Activated naive CD8-positive, alpha-beta T cell treated with anti-CD3 and anti-CD28 coated beads, Interleukin-2, amount 50 U/mL, for 16 hours (primary cell): ENCODE measurements around the gene SLC17A1.
A peak's percentile ranks its signal among the peaks of the same experiment; 100 is the strongest.

Experiments
- DNase-seq: peaks from one replicate; pipeline ENCODE4 v3.0.0-alpha.2; 2020; ENCODE audit warnings: low read depth, low spot score

Gene SLC17A1

DNA sequence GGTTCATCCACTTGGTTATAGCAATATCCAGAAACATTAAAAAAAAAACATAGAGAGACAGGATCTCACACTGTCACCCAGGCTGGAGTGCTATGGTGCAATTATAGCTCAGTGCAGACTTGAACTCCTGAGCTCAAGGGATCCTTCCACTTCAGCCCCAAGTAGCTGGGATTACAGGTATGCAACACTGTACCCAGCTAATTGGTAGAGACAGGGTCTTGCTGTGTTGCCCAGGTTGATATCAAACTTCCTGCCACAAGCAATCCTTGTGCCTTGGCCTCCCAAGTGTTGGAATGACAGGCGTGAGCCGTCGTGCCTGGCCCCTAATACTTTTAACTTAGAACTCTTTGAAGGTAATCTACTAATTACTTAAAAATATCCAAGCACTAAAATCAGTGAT is 818 bp upstream of the SLC17A1 start:
- DNase-seq, result no peak

DNA sequence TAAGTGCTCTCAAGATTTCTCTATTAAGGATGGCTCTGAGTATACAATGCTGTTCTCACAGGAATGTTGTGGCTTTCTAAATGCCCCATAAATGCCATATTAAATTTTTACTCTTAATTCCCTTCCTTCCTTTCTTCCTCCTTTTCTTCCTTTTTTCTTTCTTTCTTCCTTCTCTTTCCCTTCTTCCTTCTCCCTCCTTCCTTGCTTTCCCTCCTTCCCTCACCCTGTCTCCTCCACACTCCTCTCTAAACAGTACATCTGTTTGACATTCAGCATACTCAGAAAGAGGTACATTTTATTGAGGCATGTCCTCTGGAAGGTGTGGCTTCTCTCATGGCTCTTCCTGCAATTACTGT is 433 bp upstream of the SLC17A1 start:
- no peak for DNase-seq

DNA sequence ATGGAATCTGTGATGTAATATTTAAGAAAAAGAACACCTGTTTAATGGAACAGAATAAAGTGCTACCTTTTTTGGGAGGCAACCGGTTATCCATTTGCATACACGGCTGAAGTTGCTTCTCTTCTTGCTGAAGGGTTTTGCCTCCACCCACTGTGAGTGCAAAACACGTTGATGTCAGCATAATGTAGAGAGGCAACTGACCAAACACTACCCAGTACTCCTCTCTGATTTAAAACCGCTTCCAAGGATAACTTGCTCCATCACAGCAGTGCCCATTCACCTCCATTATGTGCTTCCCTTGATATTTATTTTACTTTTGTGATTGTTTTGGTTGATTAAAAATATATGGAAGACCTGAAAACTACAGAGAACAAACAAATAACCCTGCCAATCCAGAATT is 1.4 kb downstream of the SLC17A1 start:
- DNase-seq, result no peak

DNA sequence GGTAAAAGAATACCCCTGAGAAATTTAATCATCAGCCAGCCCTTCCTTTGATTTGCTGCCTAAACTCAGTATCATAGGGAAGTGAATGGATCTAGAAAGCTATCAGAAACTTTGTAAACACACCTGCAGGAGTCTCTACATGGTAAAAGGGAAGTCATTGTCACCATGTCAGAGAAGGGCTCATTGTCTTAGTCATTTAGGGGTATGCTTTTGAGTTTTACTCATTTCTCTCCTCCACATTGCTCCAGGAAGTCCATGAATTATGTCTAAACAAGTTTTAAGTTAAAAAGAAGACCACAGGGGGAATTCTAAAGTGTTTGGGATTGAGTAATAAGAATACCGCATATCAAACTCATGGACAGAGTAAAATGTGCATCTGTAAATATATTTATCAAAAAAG is 2.5 kb downstream of the SLC17A1 start:
- DNase-seq, result no peak

DNA sequence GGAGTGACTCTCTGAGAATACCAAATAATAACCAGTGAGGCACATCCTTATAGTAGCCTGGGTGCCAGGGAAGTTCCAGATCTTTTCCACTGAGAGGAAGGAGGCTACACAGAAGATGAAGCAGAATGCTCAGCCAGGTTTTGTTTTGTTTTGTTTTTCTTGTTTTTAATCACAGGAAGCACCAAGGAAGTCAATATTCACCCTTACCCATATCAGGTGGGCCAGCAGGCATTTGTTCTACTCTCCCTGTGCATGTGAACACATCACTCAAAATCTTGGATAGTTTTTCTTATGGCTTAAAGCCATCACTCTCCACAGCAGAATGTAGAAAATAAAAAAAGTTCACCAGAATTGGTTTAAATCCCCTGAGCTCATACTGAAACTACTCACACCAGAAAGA is 10.5 kb downstream of the SLC17A1 start:
- DNase-seq, result no peak

DNA sequence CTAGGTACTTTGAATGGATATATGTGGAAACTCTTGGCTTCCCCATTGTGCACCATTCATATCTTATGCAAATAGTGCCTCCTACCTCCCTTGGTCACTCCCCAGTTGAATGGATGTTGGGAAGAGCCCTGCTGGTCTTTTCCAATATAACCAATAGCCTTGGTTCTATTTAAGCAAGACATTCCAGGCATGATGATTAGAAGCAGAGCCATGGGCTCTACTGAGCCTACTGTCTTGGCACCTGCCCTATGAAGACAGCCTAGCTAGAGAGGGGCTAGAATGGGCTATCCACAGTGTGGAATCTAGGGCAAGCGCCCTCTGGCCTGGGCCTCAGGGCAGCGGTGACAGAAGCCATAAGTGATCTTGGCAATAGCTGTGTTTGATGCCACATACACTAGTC is 15.6 kb downstream of the SLC17A1 start:
- no peak for DNase-seq

DNA sequence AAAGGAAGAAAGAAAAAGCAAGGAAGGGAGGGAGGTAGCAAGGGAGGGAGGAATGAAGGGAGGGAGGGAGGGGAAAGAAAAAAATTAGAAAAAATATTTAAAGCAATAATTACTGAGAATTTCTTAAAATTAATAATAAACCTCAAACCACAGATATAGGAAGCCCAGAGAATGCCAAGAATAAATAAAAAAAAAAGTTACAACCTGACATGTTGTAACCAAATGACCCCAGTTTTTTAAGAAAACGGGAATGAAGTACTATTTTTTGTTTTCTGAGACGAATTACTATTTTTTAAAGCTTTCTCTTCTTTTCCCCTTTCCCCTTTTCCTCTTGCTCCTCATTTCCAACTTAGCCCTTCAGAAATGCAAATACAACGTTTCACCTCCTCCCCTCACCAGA is 16.7 kb downstream of the SLC17A1 start:
- DNase-seq, result no peak

DNA sequence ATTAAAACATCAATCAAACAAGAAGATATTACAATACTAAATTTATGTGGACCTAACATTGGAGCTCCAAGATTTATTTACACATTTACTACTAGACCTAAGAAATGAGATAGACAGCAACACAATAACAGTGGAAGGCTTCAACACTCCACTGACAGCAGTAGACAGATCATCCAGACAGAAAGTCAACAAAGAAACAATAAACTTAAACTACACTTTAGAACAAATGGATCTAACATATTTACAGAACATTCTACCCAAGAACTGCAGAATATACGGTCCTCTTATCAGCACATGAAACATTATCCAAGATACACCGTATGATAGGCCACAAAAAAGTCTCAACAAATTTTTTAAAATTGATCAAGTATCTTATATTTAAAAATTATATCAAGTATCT is 27.0 kb downstream of the SLC17A1 start:
- no peak for DNase-seq

DNA sequence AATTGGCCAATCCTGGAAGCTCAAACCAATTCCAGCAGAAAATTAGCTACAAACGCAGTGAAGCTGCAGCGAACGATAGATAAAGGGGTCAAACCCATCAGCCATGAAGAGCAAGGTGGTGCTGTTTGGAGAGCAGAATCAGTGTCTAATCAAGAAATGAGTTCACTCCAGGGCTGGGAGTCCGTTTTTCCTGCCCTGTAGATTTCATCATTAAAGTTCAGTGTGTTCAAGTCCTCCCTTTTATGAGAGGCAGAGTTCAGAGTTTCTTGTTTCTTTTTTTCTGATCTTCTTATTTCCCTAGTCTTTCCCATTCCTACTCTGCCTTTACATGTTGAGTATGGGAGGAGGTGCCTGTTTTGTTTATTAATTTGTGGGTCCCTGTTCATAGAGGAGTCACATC is 30.4 kb downstream of the SLC17A1 start:
- DNase-seq, result no peak

DNA sequence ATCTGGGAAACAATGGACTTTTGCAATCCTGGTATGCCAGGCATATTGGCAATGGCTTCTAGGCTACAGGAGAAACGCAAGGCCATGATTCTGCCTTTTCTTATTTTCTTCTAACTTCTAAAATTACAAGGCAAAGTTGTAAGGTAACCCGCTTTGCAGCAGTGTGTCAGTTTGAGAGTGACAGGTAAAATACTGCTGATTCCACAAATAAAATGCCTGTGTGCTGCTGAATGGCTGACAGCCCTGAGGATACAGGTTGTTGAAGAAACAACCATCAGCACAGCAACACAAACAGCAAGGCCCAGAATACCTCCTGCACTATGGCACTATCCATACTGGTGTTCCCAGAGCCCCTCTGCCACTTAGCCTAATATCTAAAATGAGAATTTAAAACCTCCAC is 37.1 kb downstream of the SLC17A1 start:
- no peak for DNase-seq

DNA sequence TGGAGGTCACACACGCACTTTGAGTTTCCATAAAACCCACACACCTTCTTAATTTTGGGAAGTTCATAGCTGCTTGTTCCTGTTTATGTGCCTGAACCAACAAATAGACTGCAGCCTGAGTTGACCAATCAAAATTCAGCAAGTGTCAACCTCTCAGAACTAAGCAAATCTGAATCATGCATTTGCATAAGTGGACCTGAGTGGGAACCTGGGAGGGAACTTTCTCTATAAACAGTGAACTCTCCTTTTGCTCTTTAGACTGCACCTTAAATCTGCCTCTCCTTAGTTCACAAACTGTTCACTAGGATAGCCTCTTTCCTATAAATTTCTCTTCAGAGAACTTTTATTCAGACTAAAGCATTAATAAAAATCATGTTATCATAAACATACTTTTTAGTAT is 37.9 kb downstream of the SLC17A1 start:
- DNase-seq, result no peak

DNA sequence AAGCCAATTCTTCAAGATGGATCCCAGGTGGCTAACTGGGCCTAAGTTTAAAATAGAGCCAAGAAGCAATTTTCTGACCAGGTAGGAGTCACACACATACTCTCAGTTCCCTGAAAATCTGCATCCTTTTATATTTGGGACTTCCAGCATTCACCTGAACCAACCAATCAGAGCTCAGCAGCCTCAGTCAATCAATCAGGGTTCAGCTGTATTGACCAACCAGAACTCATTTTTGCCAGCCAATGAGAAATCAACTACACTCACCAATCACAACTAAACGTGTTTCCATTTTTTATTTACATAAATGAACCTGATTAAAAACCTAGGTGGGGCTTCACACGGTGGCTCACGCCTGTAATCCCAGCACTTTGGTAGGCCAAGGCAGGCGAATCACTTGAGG is 39.8 kb downstream of the SLC17A1 start:
- no peak for DNase-seq

DNA sequence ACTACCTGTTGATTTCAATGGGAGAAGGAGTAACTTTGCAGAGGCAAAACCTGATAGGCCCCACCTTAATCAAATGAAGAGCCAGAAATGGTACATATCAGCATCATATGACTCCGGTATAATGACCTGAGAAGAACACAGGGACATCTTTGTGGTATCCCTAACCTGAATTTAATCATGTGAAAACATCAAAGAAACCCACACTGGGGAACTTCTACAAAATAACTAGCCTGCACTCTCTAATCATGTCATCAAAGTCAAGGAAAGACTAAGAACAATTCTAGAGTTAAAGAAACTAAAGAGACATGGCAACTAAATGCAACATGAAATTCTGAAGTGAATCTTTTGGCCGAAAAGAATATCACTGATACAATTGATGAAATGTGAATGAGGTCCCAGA is 42.4 kb downstream of the SLC17A1 start:
- no peak for DNase-seq

DNA sequence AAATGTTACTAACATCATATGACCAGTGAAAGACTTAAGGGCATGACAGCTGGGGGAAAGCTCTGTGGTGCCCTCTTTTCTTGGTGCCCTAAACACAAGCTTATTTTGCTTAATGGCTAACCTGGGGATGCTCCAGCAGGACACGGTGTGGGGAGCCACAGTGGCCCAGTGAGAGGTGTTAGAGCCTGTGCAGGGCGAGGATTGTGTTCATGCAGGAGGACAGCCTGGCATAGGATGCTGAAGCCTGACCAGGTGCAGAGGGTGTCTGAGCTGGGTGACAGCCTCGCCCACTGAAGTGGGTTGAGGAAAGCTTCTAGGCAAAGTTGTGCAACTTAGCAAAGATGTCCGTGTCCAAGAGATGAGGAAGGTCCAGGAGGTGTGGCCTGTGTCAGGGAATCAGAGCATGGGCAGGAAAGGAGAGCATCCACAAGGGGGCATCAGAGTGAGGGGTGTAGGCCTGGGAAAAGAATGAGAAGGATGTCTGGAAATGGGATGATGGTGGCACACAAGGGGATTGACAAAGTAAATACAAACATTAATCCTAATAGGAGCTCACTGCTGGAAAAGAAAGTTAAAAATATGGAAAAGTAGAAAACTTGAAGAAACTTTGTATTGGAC is 43.4 kb downstream of the SLC17A1 start:
- DNase-seq, result peak; percentile 2

DNA sequence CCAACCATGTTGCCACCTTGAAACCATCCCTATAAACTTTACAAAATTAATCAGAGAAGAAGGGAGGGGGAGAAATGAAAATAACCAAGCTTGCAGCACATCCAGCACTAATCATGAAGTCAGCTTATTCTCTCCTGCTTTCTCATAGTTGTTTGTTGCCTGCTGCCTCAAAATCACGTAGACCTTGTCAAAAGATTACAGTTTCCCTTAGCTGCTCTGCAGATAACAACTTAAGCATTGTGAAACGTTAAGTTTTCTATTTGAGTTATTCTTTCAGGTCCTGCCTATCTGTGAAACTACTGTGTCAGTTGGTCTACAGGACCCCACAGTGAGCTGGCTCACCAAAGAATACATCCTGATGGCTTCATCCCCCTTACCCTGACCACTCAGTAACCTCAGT is 44.4 kb downstream of the SLC17A1 start:
- DNase-seq, result no peak

DNA sequence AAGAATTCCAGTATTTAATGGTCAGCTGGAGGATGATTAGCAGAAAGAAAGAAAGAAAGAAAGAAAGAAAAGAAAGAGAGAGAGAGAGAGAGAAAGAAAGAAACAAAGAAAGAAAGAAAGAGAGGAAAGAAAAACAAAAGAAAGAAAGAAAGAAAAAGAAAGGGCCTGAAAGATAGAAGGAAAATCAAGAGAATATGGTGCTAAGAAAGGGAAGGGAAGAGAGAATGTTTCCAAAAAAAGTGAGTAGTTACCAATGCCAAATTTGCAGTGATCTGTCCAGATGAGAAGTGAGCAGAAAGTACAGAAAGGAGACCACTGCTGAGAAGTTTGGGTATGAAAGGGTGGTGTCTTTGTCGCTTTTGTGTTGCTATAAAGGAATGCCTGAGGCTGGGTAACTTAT is 50.7 kb downstream of the SLC17A1 start:
- DNase-seq, result no peak

DNA sequence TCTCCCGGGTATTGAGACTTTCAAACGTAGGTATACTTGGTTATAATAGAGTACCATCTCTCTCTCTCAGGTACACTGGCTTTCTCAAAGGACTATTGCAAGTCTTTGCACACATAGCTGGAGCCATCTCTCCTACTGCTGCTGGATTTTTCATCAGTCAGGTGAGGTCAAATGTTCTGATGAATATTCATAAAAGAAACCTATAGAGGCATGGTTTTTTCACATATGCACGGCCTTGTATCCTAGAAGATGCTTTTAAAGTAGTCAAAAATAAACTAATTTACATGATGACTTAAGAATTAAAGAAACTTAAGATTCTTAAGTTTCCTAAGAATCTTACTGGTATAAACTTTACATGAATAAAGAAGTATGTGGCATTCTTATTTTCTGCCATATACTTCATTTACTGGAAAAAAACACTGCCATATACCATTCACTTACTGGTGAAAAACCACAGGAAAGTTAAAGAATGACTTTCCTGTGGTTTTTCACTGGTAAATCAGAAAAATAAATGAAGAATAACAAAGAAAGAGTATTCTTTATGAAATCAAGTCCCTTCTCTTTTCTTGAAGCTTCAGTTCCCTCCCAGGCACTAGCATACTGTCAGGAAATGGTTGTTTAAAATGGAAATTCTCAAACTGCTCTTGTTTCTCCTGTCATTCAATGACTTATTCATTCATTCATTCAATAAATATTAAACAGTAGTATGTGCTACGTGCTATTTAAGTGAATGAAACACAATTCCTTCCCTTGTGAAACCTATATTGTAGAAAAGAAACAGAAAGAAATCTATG is 53.8 kb downstream of the SLC17A1 start:
- DNase-seq, result no peak

DNA sequence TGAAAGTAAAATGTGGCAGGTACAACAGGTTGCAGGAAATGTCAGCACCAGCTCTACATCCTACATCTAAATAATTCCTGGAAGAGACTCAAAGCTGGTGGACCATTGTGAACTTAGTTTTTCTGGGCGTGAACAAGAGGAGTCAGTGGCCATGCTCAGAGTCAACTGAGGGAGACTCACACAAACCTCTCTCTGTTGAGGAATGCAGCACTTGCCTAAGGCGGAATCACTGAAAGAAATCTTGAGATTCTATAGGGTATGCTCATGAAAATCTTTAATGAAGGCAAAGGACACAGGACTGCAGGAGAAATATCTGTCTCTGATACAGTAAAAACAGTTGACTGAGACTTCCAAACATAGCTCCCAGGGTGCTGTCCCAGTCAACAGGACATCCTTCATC is 54.8 kb downstream of the SLC17A1 start:
- no peak for DNase-seq

DNA sequence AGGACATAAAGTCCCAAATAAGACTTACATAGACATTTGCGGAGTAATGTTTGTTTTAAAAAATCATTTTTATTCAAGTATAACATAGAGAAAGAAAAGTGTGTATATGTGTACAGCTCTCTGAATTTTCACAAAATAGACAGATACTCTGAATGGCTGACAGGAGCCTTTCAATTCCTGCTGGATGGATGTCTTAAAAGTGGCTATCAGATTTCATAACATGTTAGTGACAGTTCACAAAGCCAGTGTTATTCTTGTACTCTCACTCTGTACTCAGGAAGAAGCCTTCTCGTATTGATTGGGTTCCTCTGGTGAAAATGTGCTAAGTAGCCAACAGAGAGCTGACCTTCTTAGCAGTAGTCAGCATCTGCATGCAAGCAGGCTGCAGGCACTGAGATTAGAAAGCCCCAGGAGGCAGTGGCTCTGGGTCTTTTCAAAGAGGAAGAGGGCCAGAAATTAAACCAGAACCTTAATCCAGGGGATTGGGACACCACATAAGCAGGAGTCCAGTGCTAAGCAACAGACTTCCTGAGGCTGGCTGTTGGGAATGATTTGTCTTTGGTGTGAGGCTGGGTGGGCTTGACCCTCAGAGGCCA is 57.6 kb downstream of the SLC17A1 start:
- no peak for DNase-seq

DNA sequence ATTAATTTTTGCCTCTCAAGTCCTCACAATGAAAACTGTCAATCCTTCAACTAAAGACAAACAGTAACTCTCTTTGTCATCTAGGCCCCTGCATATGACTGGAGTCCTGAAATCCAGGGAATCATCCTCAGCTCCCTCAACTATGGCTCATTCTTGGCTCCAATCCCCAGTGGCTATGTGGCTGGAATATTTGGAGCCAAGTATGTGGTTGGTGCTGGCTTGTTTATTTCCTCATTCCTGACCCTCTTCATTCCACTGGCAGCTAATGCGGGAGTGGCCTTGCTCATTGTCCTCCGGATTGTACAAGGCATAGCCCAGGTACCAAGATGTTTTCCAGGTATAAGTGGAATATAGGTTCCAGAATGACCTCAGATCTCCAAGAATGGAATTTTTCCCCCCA is 61.9 kb downstream of the SLC17A1 start:
- no peak for DNase-seq

DNA sequence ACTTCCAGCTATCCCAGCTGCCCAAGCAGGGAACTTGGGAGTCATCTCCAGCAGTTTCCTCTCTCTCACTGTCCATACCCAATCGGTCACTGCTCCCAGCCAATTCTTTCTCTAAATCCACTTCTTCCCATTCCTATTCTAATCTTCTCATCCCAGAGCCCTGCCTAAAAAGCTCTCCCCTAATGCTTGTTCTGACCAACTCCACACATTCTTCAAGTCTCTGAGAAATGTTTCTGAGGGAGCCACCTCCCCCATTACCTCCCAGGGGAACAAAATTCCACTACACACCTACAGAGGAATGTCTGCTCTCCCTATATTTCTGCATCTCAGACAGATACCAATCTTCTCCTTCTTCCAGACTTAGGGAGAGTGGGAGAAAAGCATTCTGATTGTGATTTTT is 63.3 kb downstream of the SLC17A1 start:
- DNase-seq, result no peak

DNA sequence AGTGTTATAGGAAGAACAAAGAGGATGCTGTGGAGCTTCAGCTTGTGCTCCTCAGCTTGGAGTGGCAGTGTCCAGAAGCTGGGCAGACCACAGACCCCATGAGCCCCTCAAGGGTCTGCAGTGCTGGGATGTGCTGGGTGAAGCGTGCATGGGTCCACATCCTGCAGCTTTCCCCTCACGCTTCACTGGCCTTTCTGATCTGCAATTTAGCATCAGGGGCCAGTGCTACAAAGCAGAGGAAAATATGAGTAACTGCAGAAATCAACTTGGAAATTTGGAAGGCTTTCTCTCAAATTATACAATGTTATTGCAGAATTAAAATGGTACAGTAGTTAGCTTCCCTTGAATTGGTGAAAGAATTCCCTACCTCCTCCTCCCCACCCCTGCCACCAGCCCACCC is 67.2 kb downstream of the SLC17A1 start:
- DNase-seq, result no peak

DNA sequence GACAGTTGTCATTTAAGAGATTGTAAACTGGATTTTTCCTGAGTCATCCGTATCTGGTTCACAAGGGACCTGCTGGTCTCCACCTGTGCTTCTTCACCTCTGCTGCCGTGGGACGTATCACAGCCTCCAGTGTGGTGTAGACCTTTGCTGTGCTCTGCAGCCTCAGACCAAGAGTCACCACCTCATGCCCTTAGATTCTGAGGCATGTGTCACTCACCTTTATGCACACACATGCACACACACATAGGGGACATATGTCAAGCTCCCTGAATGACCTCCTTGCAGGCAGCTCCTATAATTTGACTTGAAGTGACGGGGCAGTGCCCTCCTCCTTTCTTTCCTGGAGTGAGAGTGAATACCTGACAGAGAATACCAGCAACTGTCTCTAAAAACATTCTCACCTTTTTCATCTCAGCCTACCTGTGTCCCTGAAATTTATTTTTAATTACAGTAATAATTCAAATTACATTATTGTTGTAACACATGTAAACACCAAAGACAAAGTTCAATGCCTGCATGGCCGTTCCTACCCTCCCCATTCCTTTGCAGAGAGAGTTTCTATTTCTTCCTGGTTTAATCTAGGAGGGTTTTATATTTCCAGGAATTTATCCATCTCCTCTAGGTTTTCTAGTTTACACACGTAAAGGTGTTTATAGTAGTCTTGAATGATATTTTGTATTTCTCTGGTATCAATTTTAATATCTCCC is 73.8 kb downstream of the SLC17A1 start:
- DNase-seq, result no peak
